ENCODE measurements around the gene IMPA2.

IMPA2 gene

GRCh38 chr18:12053289-12053688, 72.0 kb downstream of the IMPA2 start:
- Histone ChIP-seq H3K27ac (ENCODE audit: low read depth, low read length) (no peak overlapping the region), H2AFZ (ENCODE audit: low read depth, low read length, severe bottlenecking) (no peak overlapping the region), H4K20me1 (ENCODE audit: low read depth, low read length) (no peaks in the 10 kb centered on the region), H3K36me3 (ENCODE audit: low read length) (no peaks in the 10 kb centered on the region), H3K9me2 (replicated peaks; ENCODE audit: insufficient read depth, low read length) (no peaks in the 10 kb centered on the region), H3K4me3 (ENCODE audit: insufficient read depth, low read length, poor library complexity, severe bottlenecking) (no peak overlapping the region), H3K27me3 (ENCODE audit: low read length) (no peaks in the 10 kb centered on the region), H3K4me2 (ENCODE audit: low read depth, low read length, poor library complexity, severe bottlenecking) (no peak overlapping the region), H3K9me3 (ENCODE audit: insufficient read depth, low read length) (no peaks in the 10 kb centered on the region), H3K79me2 (ENCODE audit: insufficient read depth, low read length) (no peaks in the 10 kb centered on the region), H3K9ac (ENCODE audit: low read length) (no peak overlapping the region), H3F3A (ENCODE audit: insufficient read depth) (no peaks in the 10 kb centered on the region)
- TF ChIP-seq EZH2phosphoT487 (conservative IDR thresholded peaks at IDR 0.05; ENCODE audit: low read length) (no peak), CTCF (IDR thresholded peaks at IDR 0.05; ENCODE audit: insufficient read depth, low read length, poor library complexity, severe bottlenecking) (no peak)

- no peaks in the 10 kb centered on the region for H3K27me3 ChIP-seq (ENCODE audit: low read length)
- H3K9me3 ChIP-seq (ENCODE audit: insufficient read depth, low read length): no peaks in the 10 kb centered on the region
- H3K4me2 ChIP-seq (ENCODE audit: low read depth, low read length, poor library complexity, severe bottlenecking): no peak overlapping the region
- no peaks in the 10 kb centered on the region for H4K20me1 ChIP-seq (ENCODE audit: low read depth, low read length)
- H3K79me2 ChIP-seq (ENCODE audit: insufficient read depth, low read length): no peaks in the 10 kb centered on the region
- no peaks in the 10 kb centered on the region for H3F3A ChIP-seq (ENCODE audit: insufficient read depth)
- no peaks in the 10 kb centered on the region for H3K9me2 ChIP-seq (replicated peaks; ENCODE audit: insufficient read depth, low read length)
- no peak overlapping the region for H2AFZ ChIP-seq (ENCODE audit: low read depth, low read length, severe bottlenecking)
- no peaks in the 10 kb centered on the region for H3K36me3 ChIP-seq (ENCODE audit: low read length)
- H3K4me3 ChIP-seq (ENCODE audit: insufficient read depth, low read length, poor library complexity, severe bottlenecking): no peak overlapping the region
- TF ChIP-seq EZH2phosphoT487 (conservative IDR thresholded peaks at IDR 0.05; ENCODE audit: low read length) (no peak), CTCF (IDR thresholded peaks at IDR 0.05; ENCODE audit: insufficient read depth, low read length, poor library complexity, severe bottlenecking) (no peak)
- no peak overlapping the region for H3K9ac ChIP-seq (ENCODE audit: low read length)
- no peak overlapping the region for H3K27ac ChIP-seq (ENCODE audit: low read depth, low read length)
These were observed 75.0 kb downstream of the IMPA2 start for GRCh38 chr18:12056034-12056883.

GRCh38 chr18:12056884-12057402, 75.6 kb downstream of the IMPA2 start:
- Histone ChIP-seq H3K27ac (ENCODE audit: low read depth, low read length) (no peak overlapping the region), H3K27me3 (ENCODE audit: low read length) (no peaks in the 10 kb centered on the region), H3K4me3 (ENCODE audit: insufficient read depth, low read length, poor library complexity, severe bottlenecking) (no peak overlapping the region), H3F3A (ENCODE audit: insufficient read depth) (no peaks in the 10 kb centered on the region), H3K9me3 (ENCODE audit: insufficient read depth, low read length) (no peaks in the 10 kb centered on the region), H3K9me2 (replicated peaks; ENCODE audit: insufficient read depth, low read length) (no peaks in the 10 kb centered on the region), H3K4me2 (ENCODE audit: low read depth, low read length, poor library complexity, severe bottlenecking) (no peak overlapping the region), H3K9ac (ENCODE audit: low read length) (no peak overlapping the region), H4K20me1 (ENCODE audit: low read depth, low read length) (no peaks in the 10 kb centered on the region), H3K79me2 (ENCODE audit: insufficient read depth, low read length) (no peaks in the 10 kb centered on the region), H2AFZ (ENCODE audit: low read depth, low read length, severe bottlenecking) (no peak overlapping the region), H3K36me3 (ENCODE audit: low read length) (no peaks in the 10 kb centered on the region)
- TF ChIP-seq CTCF (IDR thresholded peaks at IDR 0.05; ENCODE audit: insufficient read depth, low read length, poor library complexity, severe bottlenecking): no peak
- no peak for TF ChIP-seq EZH2phosphoT487 (conservative IDR thresholded peaks at IDR 0.05; ENCODE audit: low read length)

All from SU-DHL-6 (cell line).